PC-3 (cell line): ENCODE measurements around the gene TMEM52. TPM values are rescaled to one million over a fixed set of nuclear protein-coding genes. Genes with fewer than 3 reads are reported as not detected.

Experiments
- ATAC-seq: fragments of 200-7000 bp; cut with Tn5 transposase; 2 replicates; pipeline ENCODE4 v1.9.1; 2020; ENCODE audit warnings: mild to moderate bottlenecking, moderate library complexity
- Bru-seq: library from RNA; stranded (reverse); fragments of 400-500 nt; gene quantifications from one replicate; lab custom pipeline; 2021; lab: Mats Ljungman, UMichigan
- BruChase-seq, 2 experiments: library from RNA; stranded (reverse); fragments of 400-500 nt; gene quantifications; one replicate each; lab custom pipeline; 2021; lab: Mats Ljungman, UMichigan
- BruUV-seq: library from RNA; stranded (reverse); fragments of 400-500 nt; replicated peaks from 2 replicates; lab custom pipeline; 2021; lab: Mats Ljungman, UMichigan
- CTCF ChIA-PET: fragments of 300-600 bp; sonication (Branson Sonifier 250); formaldehyde crosslinking; loops from one replicate; lab custom pipeline; 2022; ENCODE audit warnings: antibody characterized with exemption; lab: Charles Lee
- POLR2A ChIA-PET: fragments of 300-600 bp; sonication (Branson Sonifier 250); formaldehyde crosslinking; loops from one replicate; lab custom pipeline; 2022; ENCODE audit warnings: antibody characterized with exemption; ENCODE audit not compliant: unreplicated experiment; lab: Charles Lee
- DNase-seq: peaks from one replicate; pipeline ENCODE4 v3.0.0-alpha.2; 2015
- H2AFZ ChIP-seq: fragments of 300-600 bp; sonication (generic); 2 replicates; pipeline ENCODE4 v1.6.0; 2016; ENCODE audit warnings: antibody characterized with exemption, low read length
- H3F3A ChIP-seq: fragments of 300-600 bp; sonication (generic); one replicate; pipeline ENCODE4 v1.6.0; 2017; ENCODE audit warnings: antibody characterized with exemption, low read length, control low read depth, mild to moderate bottlenecking; ENCODE audit not compliant: unreplicated experiment
- H3K27ac ChIP-seq: fragments of 300-600 bp; sonication (generic); 2 replicates; pipeline ENCODE4 v1.5.1; 2016; ENCODE audit warnings: mild to moderate bottlenecking, low read length
- H3K27me3 ChIP-seq: fragments of 300-600 bp; sonication (generic); 2 replicates; pipeline ENCODE4 v1.6.1; 2016; ENCODE audit warnings: low read length, mixed read lengths
- H3K36me3 ChIP-seq: fragments of 300-600 bp; sonication (generic); 2 replicates; pipeline ENCODE4 v1.6.1; 2016; ENCODE audit warnings: low read depth, mixed run types, low read length, mixed read lengths
- H3K4me1 ChIP-seq: fragments of 300-600 bp; sonication (generic); 2 replicates; pipeline ENCODE4 v1.5.1; 2016; ENCODE audit warnings: low read length; ENCODE audit not compliant: insufficient read depth
- H3K4me2 ChIP-seq: fragments of 300-600 bp; sonication (generic); 2 replicates; pipeline ENCODE4 v1.6.0; 2016; ENCODE audit warnings: low read length
- H3K4me3 ChIP-seq: fragments of 300-600 bp; sonication (generic); 2 replicates; pipeline ENCODE4 v1.5.1; 2016; ENCODE audit warnings: mild to moderate bottlenecking, low read length, mixed read lengths
- H3K79me2 ChIP-seq: fragments of 300-600 bp; sonication (generic); 2 replicates; pipeline ENCODE4 v1.6.1; 2017; ENCODE audit warnings: low read length, mixed read lengths
- H3K9ac ChIP-seq: fragments of 300-600 bp; sonication (generic); 2 replicates; pipeline ENCODE4 v1.6.0; 2016; ENCODE audit warnings: mild to moderate bottlenecking, low read length
- H3K9me2 ChIP-seq: fragments of 300-600 bp; sonication (generic); replicated peaks from 2 replicates; pipeline ENCODE4 v1.6.1; 2016; ENCODE audit warnings: mixed run types, low read length, mixed read lengths
- H3K9me3 ChIP-seq: fragments of 300-600 bp; sonication (generic); 2 replicates; pipeline ENCODE4 v1.6.1; 2016; ENCODE audit warnings: low read length, mixed read lengths
- H4K20me1 ChIP-seq: fragments of 300-600 bp; sonication (generic); 2 replicates; pipeline ENCODE4 v1.6.1; 2016; ENCODE audit warnings: low read length, mixed read lengths
- EZH2 ChIP-seq: fragments of 300-600 bp; sonication (generic); IDR thresholded peaks from one replicate; pipeline ENCODE4 v1.6.1; 2017; ENCODE audit warnings: antibody characterized with exemption, mild to moderate bottlenecking, low read length; ENCODE audit not compliant: unreplicated experiment
- EZH2phosphoT487 ChIP-seq: fragments of 300-600 bp; sonication (generic); IDR thresholded peaks from 2 replicates; pipeline ENCODE4 v1.6.1; 2018; ENCODE audit warnings: mild to moderate bottlenecking, antibody characterized with exemption, low read length, borderline replicate concordance
- intact Hi-C: fragments of 100-400 bp; cut with micrococcal nuclease; formaldehyde crosslinking; loops from 2 replicates; pipeline ENCODE4 v1.9.0; 2023
- long read RNA-seq: library from polyadenylated mRNA; unstranded; transcript quantifications from one replicate; pipeline ENCODE4 v2.0.0, GENCODE V29; 2021; ENCODE audit not compliant: unreplicated experiment
- total RNA-seq: library from RNA; depleted of rRNA; stranded (reverse); fragments of >200 nt; gene quantifications from 2 replicates; pipeline ENCODE4 v1.2.3, GENCODE V29; 2014; rRNA removed
- TF ChIP-seq, protein P1 (sequence below): fragments of 300-600 bp; sonication (generic); conservative IDR thresholded peaks from 2 replicates; pipeline ENCODE4 v1.5.1; 2017; ENCODE audit warnings: antibody characterized with exemption, low read depth, mild to moderate bottlenecking, low read length

The TMEM52 gene
- total RNA-seq = 22.6 and 29.1 TPM in 2 replicates
- percentile 34 among the genes with signal in this experiment for Bru-seq, nascent RNA
- BruChase-seq, experiment 1, labeled RNA remaining after a 6-hour chase = percentile 58 among the genes with signal in this experiment
- BruChase-seq, experiment 2, labeled RNA remaining after a 2-hour chase = percentile 46 among the genes with signal in this experiment
- long read RNA-seq, partial matches to known transcripts = 2 of 10 reads
- long read RNA-seq, other reads (novel, unspliced or antisense) = 2 of 10 reads

DNA sequence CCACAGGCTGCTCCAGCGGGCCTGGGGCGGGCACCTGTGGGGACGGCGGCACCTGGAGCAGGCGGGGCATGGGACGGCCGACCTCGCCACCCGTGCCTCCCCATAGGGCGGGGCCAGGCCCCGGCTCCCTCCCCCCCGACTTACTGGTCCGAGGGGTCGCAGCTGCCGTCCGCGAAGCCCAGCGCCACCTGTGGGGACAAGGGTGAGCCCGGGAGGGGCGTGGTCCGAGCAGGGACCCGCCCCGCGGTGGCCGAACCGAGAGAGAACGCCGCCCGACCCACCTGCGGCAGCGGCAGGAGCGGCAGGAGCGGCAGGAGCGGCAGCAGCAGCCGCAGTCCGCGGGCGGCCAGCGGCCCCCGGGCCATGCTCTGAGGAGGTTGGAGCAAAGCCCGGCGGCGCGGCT lies at the start of gene TMEM52:
Gene TMEM52 (minus strand): TSS at position 379 of the 403 bp plus-strand sequence. CDS start 14 bp downstream, at position 365.
- Histone ChIP-seq H3K27me3 (no peaks in the 10 kb centered on the region), H3K27ac (no peak within 1 kb of the TSS), H3K79me2 (no peaks in the 10 kb centered on the region), H4K20me1 (no peaks in the 10 kb centered on the region), H3F3A (no peaks in the 10 kb centered on the region), H3K9me3 (no peaks in the 10 kb centered on the region), H2AFZ (peak within 1 kb of the TSS; percentile 78), H3K36me3 (no peaks in the 10 kb centered on the region), H3K4me2 (peak within 1 kb of the TSS; percentile 88), H3K4me1 (peaks cover 15% of the 10 kb centered on the region), H3K9me2 (no peaks in the 10 kb centered on the region), H3K4me3 (peak within 1 kb of the TSS; percentile 73), H3K9ac (peak within 1 kb of the TSS; percentile 35)
- no peak for TF ChIP-seq EZH2phosphoT487
- TF ChIP-seq EZH2 = no peak
- TF ChIP-seq, protein P1, sequence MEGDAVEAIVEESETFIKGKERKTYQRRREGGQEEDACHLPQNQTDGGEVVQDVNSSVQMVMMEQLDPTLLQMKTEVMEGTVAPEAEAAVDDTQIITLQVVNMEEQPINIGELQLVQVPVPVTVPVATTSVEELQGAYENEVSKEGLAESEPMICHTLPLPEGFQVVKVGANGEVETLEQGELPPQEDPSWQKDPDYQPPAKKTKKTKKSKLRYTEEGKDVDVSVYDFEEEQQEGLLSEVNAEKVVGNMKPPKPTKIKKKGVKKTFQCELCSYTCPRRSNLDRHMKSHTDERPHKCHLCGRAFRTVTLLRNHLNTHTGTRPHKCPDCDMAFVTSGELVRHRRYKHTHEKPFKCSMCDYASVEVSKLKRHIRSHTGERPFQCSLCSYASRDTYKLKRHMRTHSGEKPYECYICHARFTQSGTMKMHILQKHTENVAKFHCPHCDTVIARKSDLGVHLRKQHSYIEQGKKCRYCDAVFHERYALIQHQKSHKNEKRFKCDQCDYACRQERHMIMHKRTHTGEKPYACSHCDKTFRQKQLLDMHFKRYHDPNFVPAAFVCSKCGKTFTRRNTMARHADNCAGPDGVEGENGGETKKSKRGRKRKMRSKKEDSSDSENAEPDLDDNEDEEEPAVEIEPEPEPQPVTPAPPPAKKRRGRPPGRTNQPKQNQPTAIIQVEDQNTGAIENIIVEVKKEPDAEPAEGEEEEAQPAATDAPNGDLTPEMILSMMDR = peak; percentile 40
- intact Hi-C loops = loop anchor here (1.0 kb wide), 2 partner anchors 10 to 214 kb away; no protein-coding TSS in a partner anchor
- peak; percentile 44; the same call in 1 of the 2 replicates for ATAC-seq
- CTCF ChIA-PET = no interaction called here
- no TSS peak for BruUV-seq
- POLR2A ChIA-PET = no interaction called here
- no peak for DNase-seq

DNA sequence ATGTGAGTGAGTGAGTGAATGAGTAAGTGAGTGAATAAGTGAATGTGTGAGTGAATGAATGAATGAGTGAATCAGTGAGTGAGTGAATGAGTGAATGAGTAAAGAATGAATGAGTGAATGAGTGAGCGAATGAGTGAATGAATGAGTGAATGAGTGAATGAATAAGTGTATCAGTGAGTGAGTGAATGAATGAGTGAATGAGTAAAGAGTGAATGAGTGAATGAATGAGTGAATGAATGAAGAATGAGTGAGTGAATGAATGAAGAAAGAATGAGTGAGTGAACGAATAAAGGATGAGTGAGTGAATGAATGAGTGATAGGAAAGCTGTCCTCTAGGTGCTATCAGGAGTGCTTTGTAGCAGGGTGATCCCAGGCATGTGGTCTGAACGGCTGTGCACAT lies 48.8 kb upstream of the TMEM52 start:
- BruUV-seq = no TSS peak
- Histone ChIP-seq H3K9me3 (no peaks in the 10 kb centered on the region), H3K36me3 (no peaks in the 10 kb centered on the region), H3K9me2 (no peaks in the 10 kb centered on the region), H3K79me2 (no peaks in the 10 kb centered on the region), H4K20me1 (no peaks in the 10 kb centered on the region), H2AFZ (no peak overlapping the region), H3K27me3 (peaks cover 19% of the 10 kb centered on the region), H3K4me1 (peaks cover 5% of the 10 kb centered on the region; the same call in 1 of the 2 replicates), H3F3A (no peaks in the 10 kb centered on the region), H3K27ac (no peak overlapping the region), H3K4me2 (no peak overlapping the region), H3K9ac (no peak overlapping the region), H3K4me3 (no peak overlapping the region)
- ATAC-seq = no peak
- DNase-seq = no peak
- TF ChIP-seq EZH2 (no peak), EZH2phosphoT487 (no peak)
- TF ChIP-seq, protein P1 = no peak
- intact Hi-C loops = no loop called here
- ChIA-PET POLR2A (no interaction called here), CTCF (interaction anchor here (0.5 kb wide), 1 partner anchor 92 kb away, joined by 3 read pairs; no protein-coding TSS in a partner anchor)

DNA sequence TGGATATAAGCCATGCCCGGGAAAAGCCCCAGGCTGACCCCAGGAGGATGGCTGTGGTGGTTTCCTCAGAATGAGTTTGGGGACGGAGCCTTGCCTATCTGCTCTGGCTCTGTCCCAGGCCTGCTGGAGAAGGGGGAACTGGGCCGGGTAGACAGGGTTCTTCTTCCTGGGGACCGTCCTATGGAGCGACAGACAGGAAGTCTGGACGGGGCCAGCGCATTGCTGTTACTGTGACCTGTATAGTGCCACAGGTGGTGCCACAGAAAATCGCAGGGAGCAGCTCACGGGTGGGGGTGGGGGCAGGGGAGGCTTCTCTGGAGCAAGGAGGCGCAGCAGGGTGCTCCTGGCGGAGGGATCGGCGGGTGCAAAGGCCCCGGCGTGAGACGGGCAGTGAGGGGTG lies 48.1 kb upstream of the TMEM52 start:
- DNase-seq = no peak
- intact Hi-C loops = no loop called here
- Histone ChIP-seq H3K79me2 (no peaks in the 10 kb centered on the region), H3K4me3 (no peak overlapping the region), H3K4me2 (no peak overlapping the region), H4K20me1 (no peaks in the 10 kb centered on the region), H3K27ac (no peak overlapping the region), H3K36me3 (no peaks in the 10 kb centered on the region), H2AFZ (no peak overlapping the region), H3K9me3 (no peaks in the 10 kb centered on the region), H3K4me1 (peaks cover 5% of the 10 kb centered on the region; the same call in 1 of the 2 replicates), H3K9me2 (no peaks in the 10 kb centered on the region), H3K9ac (no peak overlapping the region), H3F3A (no peaks in the 10 kb centered on the region), H3K27me3 (peaks cover 19% of the 10 kb centered on the region)
- no peak for ATAC-seq
- BruUV-seq = no TSS peak
- ChIA-PET POLR2A (no interaction called here), CTCF (no interaction called here)
- TF ChIP-seq EZH2 (no peak), EZH2phosphoT487 (no peak)
- TF ChIP-seq, protein P1 = no peak
